Hematopoietic multipotent progenitor cell treated with erythropoietin and hydrocortisone succinate and interleukin-3 and kit ligand, for 6 days (in vitro differentiated cells): Measurements from ENCODE around the gene RAD23B.

Experiments
- DNase-seq: peaks from one replicate; pipeline ENCODE4 v3.0.0-alpha.2; 2015

RAD23B gene

DNA sequence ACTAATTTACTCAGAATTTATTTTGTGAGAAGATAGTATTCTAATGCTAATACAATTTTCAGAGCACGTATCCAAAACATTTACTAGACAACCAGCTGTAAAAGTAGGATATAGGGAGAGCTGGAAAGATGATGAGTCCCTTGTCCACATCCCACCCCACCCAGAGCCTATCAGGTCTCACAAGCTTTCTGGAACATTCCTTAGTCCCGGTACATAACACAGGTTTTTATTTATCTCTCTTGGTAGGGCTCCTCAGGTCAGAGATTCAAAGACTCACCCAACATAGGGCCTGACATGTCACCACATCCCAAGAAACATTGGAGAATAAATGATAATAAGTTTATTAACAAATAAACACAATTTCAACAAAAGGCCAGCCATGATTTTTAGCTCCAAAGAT is 13.8 kb upstream of the RAD23B start:
- no peak for DNase-seq

DNA sequence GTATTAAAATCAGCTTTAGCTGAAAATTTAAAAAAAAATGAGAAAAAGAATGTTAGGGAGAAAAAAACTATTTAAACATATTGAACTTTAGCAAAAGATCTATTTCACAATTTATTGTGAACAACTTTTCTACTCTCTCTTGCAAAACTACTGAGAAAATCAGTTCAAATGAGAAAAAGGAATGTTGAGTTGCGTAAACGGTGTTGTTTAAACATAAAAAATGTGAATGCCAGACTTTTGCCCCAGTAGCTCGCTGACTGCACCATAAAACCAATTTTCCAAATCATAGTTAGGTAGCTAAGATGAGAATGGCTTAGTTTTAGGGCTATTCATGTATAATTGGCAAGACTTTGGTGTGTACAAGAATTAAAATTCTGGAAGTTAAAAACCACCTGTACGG is 13.4 kb upstream of the RAD23B start:
- DNase-seq, result no peak

DNA sequence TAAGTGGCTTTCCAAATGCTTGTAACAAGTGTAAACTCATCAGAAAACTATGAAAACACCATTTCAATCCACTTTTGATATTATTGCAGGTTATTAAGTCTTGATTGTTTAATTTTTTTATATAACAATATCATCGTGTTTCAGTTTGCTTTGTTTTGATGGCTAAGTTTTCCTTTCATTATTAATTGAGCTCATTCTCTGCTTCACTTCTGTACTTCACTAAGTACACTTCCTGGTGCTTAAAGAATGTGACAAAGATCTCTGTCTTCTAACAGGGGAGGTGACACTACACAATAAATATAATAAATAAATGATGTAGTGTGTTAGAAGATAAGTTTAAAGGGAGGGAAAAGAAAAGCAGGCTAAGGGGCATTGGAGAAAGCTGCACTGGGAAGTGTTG is 13.0 kb upstream of the RAD23B start:
- DNase-seq, result no peak

DNA sequence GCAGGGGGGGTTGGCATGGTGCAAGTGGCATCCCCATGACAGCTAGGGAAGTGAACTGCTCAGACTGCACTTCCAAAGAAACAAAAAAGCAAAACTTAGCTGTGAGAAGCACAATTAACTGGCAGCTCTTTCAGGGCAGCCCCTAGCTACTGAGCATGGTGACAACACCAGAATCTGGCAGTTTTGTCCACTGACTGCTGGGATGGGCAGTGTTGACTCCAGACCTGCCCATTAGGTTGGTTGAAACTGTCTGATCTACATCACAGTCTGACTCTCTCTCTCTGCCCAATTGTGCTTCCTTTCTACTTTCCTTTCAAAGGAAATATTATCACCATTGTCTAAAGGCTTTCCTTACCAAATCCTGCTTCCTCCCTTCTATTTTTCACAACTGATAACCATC is 12.5 kb upstream of the RAD23B start:
- DNase-seq, result no peak

DNA sequence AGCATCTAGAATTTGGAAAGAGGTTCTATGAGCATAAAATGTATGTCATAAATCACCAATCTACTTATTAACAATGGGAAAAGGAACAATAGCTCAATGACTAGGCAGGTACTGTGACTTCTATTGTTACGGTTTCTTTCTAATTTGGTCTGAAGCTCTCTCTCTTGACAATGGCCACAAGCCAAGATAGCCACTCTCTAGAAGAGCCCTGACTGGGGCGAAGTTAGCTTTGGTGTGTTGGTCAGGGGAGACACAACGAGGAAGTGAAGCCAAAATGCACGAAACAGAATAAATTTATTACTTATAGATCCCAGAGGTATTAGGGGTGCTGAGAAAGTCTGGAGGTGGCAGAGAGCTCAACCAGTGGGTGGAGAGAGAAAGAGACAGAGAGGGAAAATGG is 9.4 kb upstream of the RAD23B start:
- DNase-seq, result no peak

DNA sequence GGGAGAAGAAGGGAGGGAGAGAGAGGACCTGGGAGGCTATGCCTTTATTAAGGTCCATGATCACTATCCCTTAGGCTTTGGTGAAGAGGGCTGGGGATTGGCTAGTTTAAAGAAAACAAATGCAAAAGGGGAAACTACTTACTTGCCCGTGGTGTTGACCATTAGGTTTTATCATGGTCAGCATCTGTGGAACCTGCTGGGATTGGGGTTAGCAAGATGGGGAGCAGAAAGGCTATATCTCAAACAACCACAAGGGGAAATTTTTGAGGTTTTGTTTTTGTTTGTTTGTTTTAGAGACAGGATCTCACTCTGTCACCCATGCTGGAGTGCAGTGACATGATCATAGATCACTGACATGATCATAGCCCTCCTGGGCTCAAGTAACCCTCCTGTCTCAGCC is 9.0 kb upstream of the RAD23B start:
- no peak for DNase-seq

DNA sequence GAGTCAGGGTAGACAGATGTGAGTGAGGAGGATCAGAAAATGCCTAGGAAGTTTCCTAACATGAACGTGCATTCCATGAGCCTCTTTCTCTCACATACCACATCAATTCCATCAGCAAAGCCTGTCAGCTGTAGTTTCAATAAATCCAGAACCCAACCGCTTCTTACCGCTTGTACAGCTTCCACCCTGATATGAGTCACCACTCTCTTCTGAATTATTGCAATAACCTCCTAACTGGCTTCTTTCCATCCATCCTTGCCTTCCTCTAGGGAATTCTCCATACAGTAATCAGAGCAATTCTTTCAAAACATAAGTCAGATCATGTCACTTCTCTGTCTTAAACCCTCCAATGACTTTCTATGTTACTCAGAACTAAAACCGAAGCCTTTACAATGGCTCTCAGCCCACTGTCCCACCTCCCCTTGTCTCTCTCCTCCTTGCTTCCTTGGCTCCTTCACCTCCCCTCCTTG is 8.1 kb upstream of the RAD23B start:
- DNase-seq, result no peak

DNA sequence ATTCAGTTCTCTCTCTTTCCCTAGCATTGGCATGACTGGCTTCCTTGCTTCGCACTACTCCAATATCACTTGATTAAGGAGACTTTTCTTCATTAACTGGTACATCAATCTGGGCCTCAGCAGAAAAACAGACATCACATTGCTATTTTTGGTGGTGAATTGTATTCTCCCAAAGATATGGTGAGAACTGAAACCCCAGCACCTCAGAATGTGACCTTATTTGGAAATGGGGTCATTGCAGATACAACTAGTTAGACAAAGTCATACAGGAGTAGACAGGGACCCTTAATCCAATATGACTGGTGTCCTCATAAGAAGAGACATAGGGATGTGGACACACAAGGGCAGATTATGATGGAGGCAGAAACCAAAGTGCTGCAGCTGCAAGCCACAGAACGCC is 7.5 kb upstream of the RAD23B start:
- no peak for DNase-seq

DNA sequence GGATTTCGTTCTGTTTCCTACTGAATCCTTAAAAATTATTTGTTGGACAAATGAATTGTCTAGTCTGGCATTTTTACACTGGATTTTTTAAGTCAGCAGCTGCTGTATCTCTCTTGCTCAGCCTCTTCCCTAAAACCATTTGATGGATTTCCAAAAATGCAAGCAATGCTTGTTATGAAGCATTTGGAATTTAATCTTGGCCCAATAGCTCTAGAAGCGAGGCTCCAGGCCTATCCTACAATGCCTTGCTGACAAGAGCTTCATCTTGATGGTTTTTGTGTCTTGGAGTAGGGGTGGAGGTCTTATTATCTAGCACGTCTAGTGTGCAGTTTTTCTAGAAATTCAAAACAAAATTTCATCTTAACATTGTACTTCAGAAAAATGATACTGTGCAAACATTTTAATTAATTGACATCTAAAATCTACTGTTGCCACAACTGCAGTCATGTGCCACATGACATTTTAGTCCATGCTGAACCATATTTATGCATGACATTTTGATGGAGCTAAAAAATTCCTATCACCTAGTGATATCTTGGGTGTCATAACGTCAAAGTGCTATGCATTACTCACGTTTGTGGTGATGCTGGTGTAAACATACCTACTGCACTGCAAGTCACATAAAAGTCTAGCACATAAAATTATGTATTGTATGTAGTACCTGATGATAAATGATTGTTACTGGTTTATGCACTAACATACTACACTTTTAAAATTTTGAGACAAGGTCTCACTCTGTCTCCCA is 5.9 kb upstream of the RAD23B start:
- DNase-seq, result no peak

DNA sequence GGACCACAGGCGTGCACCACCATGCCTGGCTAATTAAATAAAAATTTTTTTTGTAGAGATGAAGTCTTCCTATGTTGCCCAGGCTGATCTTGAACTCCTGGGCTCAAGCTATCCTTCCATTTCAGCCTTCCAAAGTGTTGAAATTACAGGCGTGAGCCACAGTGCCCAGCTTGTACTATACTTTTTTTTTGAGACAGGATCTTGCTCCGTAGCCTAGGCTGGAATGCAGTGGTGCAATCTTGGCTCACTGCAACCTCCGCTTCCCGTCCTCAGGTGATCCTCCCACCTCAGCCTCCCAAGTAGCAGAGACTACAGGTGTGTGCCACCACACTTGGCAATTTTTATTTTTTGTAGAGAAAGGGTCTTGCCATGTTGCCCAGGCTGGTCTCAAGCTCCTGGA is 5.3 kb upstream of the RAD23B start:
- no peak for DNase-seq

DNA sequence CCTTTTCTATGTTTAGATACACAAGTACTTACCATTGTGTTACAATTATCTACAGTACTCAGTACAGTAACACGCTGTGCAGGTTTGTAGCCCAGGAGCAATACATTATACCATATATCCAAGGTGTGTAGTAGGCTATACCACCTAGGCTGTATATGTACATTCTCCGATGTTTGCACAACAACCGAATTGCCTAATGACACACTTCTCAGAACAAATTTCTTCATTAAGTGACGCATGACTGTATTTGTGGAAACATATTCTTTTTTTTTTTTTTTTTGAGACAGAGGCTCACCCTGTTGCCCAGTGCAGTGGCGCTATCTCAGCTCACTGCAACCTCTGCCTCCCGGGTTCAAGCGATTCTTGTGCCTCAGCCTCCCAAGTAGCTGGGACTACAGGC is 4.0 kb upstream of the RAD23B start:
- no peak for DNase-seq

DNA sequence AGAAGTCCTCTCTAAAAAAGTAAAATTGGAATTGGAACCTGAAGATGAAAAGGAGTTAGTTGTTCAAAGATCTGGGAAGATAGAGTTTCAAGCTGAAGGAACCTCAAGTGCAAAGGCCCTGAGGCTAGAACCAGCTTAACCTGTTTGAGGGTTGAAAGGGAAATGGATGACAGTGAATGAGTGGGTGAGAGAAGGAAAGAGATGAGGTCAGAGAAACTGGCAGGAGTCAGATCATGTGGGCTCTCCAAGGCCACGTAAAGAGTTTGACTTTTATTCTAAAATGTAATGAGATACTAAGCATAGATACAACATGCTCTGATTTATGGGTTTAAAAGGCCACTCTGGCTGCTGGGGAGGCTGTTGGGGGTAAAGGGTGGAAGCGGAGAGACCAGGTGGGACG is 2.5 kb upstream of the RAD23B start:
- no peak for DNase-seq

DNA sequence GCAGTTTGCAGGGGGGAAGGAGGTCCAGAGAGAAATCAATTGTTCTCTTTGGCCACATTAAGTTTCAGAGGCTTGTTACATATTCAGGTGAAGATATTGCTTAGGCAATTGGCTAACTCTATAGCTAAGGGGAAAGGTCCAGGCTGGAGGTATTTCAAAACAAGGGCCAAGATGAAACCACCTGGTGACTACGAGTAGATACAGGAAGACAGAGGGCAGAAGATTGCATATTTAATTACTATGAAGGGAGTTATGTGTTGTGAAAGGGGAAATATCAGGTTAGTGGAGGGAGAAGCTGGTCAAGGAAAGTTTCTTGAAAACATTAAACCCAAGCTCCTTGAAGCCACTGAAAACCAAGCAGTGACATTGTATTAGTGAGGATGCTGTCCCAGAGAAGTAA is 1.9 kb upstream of the RAD23B start:
- no peak for DNase-seq

DNA sequence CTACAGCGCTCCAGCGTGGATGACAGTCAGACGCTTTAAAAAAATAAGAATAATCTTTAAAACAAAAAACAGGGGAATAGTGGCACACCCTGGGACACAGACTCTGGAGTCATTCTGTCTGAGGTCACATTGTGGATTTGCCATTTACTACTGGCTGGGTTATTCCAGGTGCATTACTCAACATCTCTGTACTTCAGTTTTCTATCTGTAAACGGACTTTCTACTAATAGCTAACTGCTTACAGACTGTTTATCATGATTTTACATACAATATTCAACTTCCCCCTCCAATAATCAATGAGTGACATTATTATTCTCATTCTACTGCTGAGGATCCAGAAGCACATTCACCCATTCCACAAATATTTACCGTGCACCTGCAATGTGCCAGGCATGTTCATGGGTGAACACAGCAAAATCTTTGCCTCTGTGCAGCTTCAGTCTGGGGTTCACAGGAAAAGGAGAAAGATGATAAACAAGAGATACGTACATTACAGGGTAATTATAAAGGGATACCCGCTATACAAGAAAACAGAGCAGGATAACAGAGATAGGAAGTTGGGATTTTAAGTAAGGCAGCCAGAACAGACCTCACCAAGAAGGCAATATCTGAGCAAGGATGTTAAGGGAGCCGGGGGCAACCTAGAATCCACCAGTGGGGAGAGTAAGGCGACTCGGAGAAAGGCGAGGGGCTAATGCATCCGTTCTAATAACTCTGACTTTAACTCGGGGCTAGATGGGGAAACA is 984 bp upstream of the RAD23B start:
- DNase-seq, result no peak

DNA sequence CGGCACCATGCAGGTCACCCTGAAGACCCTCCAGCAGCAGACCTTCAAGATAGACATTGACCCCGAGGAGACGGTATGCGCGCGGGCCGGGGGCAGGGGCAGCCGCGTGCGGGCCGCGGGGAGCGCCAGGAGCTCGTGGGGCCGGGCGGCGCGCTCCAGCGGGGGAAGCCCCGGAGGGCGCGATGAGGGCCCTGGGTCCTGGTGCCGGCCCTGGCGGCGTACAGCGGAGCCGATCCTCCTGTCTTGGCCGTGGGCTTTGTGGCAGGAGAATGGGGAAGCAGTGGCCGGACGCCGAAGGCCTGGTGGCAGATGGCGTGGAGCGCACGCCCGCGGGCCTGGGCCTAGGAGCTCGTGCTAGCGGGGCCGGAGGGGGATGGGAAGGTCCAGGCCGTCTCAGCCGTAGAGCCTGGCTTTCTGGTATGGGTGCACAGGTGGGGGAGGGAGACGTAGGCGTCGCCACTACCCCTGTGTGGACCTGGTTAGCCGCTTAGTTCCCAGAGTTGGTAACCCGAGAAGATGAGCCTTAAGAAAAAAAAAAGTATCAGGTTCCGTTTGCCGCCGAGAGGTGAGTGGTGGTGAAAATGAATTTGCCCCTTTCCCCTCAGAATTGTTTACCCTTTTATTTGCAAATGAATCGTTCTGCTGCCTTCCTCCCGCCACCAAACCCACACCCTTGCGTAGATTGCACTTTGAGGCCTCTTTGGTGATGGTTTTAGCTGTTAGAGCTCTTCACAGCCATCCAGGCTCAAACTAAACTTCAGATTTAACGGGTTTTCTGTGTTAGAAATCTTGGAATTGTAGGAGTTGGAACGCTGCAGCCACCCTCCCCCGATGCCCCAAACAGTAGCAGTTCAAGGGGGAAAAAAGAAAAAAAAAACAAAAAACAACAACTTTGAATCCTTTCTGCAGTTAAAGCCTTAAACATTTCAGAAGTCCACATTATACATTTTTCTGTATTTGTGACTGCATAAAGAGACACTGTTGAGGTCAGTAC is 841 bp downstream of the RAD23B start:
- peak; percentile 85 for DNase-seq

DNA sequence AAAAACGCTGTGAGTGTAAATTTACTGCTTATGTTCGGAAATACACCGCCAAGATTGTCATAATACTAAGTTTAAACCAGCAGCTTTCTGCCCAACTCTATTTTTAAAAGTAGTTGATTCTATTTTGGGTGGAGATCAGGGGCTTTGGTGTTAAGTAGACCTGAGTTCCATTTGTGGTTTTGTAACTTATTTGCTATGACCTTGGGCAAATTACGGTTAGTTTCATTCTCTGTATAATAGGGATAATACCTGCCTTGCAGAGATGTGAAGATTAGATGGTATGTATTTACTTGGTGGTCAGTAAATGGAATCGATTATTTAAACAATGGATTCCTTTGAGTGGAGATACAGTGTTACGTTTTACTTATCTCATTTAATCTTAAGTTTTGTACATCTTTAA is 1.6 kb downstream of the RAD23B start:
- no peak for DNase-seq

DNA sequence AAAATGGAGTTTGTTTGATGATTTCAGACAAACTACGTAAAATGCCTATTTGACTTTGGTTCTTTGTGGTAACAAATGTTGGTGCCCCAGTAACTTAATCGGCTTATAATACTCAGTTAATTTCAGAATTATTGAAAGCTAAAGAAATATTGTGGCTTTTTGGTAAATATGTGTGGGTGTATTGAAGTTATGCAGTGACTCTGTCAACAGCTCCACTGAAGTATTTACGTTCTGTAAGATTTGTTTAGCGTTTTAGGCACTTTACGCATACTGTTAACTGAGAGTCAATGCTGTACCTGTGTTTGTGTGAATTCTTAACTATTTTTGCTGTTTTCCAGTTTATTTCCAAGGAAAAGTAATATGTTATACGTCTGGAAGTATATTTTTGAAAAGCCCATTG is 2.2 kb downstream of the RAD23B start:
- DNase-seq, result no peak

DNA sequence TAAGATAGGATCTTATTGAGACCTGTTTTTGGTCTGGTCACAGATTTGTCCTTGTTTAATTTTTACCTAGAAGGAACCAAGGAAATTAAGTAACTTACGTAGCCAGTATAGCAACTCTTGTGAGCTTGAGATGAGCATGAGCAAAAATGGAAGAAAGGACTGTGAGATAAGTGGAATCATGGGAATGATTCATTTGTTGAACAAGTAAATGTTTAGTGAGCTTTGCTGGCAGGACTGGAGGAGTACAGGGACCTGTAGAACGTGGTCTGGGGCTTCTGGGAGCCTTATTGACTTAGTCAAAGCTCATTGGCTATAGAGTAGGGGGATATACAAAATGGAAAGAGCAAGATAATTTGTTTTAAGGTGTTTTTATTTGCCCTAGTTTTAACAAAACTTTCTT is 3.0 kb downstream of the RAD23B start:
- DNase-seq, result peak; percentile 37

DNA sequence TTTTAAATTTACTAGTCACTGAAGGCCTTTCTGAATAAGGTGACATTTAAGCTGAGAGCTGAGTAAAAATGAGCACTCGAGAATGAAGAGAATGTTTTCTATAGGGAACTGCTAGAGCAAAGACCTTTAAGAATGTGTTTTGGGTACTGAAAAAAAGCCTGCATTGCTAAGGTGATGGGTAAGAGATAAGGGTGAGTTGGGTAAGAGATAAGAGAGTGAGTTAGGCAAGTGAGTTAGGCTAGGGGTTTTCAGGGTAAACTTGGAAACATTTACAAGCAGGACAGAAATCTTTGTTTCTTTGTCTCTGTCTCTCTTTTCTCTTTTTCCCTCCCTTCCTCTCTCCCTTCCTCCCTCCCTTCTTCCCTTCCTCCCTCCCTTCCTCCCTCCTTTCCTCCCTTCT is 5.6 kb downstream of the RAD23B start:
- peak; percentile 67 for DNase-seq

DNA sequence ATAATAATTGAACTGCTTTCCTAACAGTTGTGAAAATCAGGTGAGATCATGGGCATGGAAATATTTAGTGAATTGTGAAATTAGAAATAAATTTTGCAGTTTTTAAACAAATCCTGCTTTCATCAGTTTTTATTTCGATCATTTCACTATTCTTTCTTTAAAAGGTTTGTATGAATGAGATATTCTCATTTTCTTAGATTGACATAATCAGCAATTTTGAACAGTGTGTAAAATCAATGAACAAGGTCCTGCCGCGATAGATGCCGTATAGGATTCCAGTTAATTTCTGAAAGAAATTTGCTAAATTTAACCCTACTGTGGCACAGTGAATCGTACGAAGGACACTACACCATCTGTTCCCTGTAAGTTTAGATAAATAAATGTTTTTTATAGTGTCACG is 7.5 kb downstream of the RAD23B start:
- no peak for DNase-seq

DNA sequence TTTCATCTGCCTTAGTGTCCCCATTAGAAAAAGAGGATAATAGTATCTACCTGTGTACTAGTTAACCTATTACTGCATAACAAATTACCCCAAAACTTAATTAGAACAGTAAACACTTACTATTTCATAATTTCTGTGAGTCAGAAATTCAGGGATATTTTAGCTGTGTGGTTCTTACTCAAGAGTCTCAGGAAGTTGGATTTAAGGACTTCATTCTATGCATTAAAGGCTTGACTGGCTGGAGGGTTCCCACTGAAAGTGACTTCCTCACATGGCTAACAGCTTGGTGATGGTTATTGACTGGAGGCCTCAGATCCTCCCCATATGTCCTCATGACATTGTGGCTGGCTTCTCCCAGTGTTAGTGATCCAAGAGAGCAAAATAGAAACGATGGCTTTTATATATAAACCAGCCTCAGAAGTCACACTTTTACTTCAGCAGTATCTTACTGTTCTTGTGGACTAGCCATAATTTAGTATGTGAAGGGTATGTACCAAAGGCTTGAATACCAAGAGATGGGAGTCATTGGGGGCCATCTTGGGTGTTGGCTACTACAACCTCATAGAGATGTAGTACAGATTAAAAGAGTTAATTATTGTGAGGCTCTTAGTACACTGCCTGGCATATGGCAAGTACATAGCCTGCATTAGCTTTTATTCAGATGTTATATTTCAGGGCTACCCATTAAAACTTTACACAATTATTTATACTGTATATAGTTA is 9.9 kb downstream of the RAD23B start:
- no peak for DNase-seq

DNA sequence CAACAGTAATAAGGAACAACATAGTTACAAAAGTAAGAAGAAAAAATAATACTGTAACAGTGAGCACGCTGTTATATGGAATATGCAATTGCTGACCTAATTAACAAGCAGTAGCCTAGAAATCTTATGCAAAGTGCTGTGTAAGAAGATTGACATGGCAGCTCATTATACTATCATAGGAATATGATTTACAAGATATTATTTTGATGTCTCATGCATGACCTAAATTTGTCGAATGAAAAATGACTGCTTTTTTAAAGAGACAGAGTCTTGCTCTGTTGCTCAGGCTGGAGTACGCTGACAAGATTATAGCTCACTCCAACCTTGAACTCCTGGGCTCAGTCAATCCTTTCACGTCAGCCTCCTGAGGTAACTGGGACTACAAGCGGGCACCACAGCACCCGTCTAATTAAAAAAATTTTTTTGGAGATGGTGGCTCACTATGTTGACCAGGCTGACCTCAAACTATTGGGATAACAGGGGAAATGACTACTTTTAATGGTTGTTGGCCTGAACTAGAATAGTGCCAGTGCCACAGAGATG is 10.5 kb downstream of the RAD23B start:
- no peak for DNase-seq
